GM23248 (cell line): ENCODE measurements around the gene CDC14A.

Experiments
- EZH2 ChIP-seq: fragments of 200-600 bp; sonication (generic); IDR thresholded peaks from 2 replicates; pipeline ENCODE4 v1.6.1; 2018; ENCODE audit warnings: antibody characterized with exemption, mild to moderate bottlenecking; ENCODE audit not compliant: insufficient read depth, poor library complexity, severe bottlenecking
- EZH2phosphoT487 ChIP-seq: fragments of 200-600 bp; sonication (generic); IDR thresholded peaks from 2 replicates; pipeline ENCODE4 v1.6.1; 2018; ENCODE audit warnings: antibody characterized with exemption, moderate library complexity, mild to moderate bottlenecking, low read depth; ENCODE audit not compliant: insufficient read depth

- TF ChIP-seq EZH2phosphoT487 (no peak), EZH2 (no peak)
Observed at GRCh38 chr1:100552031-100552430, 199.7 kb downstream of the CDC14A start.
